ENCODE data around the gene CANT1. TPM values are rescaled to one million over a fixed set of nuclear protein-coding genes. Genes with fewer than 3 reads are reported as not detected.

CANT1 gene
- total and polyA plus RNA-seq, 9 of the 15 experiments (the other 6 are each of a cell fraction or from before 2014, with no cell fraction given): 2.7 to 66.4 (median 22.5) TPM

GRCh38 chr17:79009397-79010303, at the start of gene CANT1 (continued):
- TF ChIP-seq, protein P1, sequence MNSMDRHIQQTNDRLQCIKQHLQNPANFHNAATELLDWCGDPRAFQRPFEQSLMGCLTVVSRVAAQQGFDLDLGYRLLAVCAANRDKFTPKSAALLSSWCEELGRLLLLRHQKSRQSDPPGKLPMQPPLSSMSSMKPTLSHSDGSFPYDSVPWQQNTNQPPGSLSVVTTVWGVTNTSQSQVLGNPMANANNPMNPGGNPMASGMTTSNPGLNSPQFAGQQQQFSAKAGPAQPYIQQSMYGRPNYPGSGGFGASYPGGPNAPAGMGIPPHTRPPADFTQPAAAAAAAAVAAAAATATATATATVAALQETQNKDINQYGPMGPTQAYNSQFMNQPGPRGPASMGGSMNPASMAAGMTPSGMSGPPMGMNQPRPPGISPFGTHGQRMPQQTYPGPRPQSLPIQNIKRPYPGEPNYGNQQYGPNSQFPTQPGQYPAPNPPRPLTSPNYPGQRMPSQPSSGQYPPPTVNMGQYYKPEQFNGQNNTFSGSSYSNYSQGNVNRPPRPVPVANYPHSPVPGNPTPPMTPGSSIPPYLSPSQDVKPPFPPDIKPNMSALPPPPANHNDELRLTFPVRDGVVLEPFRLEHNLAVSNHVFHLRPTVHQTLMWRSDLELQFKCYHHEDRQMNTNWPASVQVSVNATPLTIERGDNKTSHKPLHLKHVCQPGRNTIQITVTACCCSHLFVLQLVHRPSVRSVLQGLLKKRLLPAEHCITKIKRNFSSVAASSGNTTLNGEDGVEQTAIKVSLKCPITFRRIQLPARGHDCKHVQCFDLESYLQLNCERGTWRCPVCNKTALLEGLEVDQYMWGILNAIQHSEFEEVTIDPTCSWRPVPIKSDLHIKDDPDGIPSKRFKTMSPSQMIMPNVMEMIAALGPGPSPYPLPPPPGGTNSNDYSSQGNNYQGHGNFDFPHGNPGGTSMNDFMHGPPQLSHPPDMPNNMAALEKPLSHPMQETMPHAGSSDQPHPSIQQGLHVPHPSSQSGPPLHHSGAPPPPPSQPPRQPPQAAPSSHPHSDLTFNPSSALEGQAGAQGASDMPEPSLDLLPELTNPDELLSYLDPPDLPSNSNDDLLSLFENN (IDR thresholded peaks at IDR 0.05; ENCODE audit: low read depth in 2 of 2, low read length in 2 of 2): no peak
- TF ChIP-seq ZFP36 (IDR thresholded peaks at IDR 0.05; ENCODE audit: low read depth, low read length, partially characterized antibody): no peak
- no peak for TF ChIP-seq ARID2 (IDR thresholded peaks at IDR 0.05)
- TF ChIP-seq CLOCK (CRISPR knock-in tag; IDR thresholded peaks at IDR 0.05; ENCODE audit: borderline replicate concordance): no peak
- no peak for TF ChIP-seq ZNF274 (IDR thresholded peaks at IDR 0.05; ENCODE audit: borderline replicate concordance, low read depth, low read length)
- TF ChIP-seq, protein P2, sequence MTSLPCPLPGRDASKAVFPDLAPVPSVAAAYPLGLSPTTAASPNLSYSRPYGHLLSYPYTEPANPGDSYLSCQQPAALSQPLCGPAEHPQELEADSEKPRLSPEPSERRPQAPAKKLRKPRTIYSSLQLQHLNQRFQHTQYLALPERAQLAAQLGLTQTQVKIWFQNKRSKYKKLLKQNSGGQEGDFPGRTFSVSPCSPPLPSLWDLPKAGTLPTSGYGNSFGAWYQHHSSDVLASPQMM (CRISPR knock-in tag; IDR thresholded peaks at IDR 0.05): no peak
- TF ChIP-seq IRF2 (CRISPR knock-in tag; IDR thresholded peaks at IDR 0.05): no peak
- no peak for TF ChIP-seq PHTF2 (CRISPR knock-in tag; IDR thresholded peaks at IDR 0.05)
- no peak for TF ChIP-seq RUNX1 (IDR thresholded peaks at IDR 0.05; ENCODE audit: low read depth)
- no peak; the same call in 1 of the 2 replicates for TF ChIP-seq CREB1 (IDR thresholded peaks at IDR 0.05)
- no peak for TF ChIP-seq CREB1 (CRISPR knock-in tag; IDR thresholded peaks at IDR 0.05)
- TF ChIP-seq, protein P3, sequence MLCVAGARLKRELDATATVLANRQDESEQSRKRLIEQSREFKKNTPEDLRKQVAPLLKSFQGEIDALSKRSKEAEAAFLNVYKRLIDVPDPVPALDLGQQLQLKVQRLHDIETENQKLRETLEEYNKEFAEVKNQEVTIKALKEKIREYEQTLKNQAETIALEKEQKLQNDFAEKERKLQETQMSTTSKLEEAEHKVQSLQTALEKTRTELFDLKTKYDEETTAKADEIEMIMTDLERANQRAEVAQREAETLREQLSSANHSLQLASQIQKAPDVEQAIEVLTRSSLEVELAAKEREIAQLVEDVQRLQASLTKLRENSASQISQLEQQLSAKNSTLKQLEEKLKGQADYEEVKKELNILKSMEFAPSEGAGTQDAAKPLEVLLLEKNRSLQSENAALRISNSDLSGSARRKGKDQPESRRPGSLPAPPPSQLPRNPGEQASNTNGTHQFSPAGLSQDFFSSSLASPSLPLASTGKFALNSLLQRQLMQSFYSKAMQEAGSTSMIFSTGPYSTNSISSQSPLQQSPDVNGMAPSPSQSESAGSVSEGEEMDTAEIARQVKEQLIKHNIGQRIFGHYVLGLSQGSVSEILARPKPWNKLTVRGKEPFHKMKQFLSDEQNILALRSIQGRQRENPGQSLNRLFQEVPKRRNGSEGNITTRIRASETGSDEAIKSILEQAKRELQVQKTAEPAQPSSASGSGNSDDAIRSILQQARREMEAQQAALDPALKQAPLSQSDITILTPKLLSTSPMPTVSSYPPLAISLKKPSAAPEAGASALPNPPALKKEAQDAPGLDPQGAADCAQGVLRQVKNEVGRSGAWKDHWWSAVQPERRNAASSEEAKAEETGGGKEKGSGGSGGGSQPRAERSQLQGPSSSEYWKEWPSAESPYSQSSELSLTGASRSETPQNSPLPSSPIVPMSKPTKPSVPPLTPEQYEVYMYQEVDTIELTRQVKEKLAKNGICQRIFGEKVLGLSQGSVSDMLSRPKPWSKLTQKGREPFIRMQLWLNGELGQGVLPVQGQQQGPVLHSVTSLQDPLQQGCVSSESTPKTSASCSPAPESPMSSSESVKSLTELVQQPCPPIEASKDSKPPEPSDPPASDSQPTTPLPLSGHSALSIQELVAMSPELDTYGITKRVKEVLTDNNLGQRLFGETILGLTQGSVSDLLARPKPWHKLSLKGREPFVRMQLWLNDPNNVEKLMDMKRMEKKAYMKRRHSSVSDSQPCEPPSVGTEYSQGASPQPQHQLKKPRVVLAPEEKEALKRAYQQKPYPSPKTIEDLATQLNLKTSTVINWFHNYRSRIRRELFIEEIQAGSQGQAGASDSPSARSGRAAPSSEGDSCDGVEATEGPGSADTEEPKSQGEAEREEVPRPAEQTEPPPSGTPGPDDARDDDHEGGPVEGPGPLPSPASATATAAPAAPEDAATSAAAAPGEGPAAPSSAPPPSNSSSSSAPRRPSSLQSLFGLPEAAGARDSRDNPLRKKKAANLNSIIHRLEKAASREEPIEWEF (CRISPR knock-in tag; IDR thresholded peaks at IDR 0.05): no peak
- peak; percentile 78; the same call in 1 of the 2 replicates for TF ChIP-seq ESRRA (IDR thresholded peaks at IDR 0.05; ENCODE audit: borderline replicate concordance, low read depth)
- TF ChIP-seq ZNF507 (tag; conservative IDR thresholded peaks at IDR 0.05): no peak
- no peak for TF ChIP-seq HEY1 (CRISPR knock-in tag; IDR thresholded peaks at IDR 0.05; ENCODE audit: borderline replicate concordance)
